Ovary (tissue), 3 donors: ENCODE results near the gene CCR8.

Experiments
- EP300 ChIP-seq: sonication (generic); formaldehyde crosslinking; IDR thresholded peaks from one replicate; pipeline ENCODE4 v1.6.1; 2017; ENCODE audit warnings: antibody characterized with exemption
- POLR2A ChIP-seq: fragments of 450-650 bp; IDR thresholded peaks from one replicate; pipeline ENCODE4 v1.6.1; 2017; ENCODE audit warnings: antibody characterized with exemption, mild to moderate bottlenecking, moderate library complexity
- TF ChIP-seq, protein P1 (sequence below), 3 donors: fragments of 450-650 bp in 2 of 3; fragments of 200-600 bp in 1 of 3; IDR thresholded peaks; one replicate each; pipeline versions ENCODE4 v1.5.1 to v1.8.0; 2016 to 2022; ENCODE audit warnings: antibody characterized with exemption in 3 of 3, mild to moderate bottlenecking in 1 of 3
- donor health status: DM: no; HTN: no; CAD: no.

GRCh38 chr3:39339086-39339485, 9.6 kb downstream of the CCR8 start:
- no peak for TF ChIP-seq EP300
- TF ChIP-seq, protein P1, sequence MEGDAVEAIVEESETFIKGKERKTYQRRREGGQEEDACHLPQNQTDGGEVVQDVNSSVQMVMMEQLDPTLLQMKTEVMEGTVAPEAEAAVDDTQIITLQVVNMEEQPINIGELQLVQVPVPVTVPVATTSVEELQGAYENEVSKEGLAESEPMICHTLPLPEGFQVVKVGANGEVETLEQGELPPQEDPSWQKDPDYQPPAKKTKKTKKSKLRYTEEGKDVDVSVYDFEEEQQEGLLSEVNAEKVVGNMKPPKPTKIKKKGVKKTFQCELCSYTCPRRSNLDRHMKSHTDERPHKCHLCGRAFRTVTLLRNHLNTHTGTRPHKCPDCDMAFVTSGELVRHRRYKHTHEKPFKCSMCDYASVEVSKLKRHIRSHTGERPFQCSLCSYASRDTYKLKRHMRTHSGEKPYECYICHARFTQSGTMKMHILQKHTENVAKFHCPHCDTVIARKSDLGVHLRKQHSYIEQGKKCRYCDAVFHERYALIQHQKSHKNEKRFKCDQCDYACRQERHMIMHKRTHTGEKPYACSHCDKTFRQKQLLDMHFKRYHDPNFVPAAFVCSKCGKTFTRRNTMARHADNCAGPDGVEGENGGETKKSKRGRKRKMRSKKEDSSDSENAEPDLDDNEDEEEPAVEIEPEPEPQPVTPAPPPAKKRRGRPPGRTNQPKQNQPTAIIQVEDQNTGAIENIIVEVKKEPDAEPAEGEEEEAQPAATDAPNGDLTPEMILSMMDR (IDR thresholded peaks at IDR 0.05), result no peak
- no peak for TF ChIP-seq POLR2A
